ENCODE measurements around the gene B4GALT4. TPM values are rescaled to one million over a fixed set of nuclear protein-coding genes. Genes with fewer than 3 reads are reported as not detected.

The B4GALT4 gene
- total RNA-seq, 2 experiments from 2014 or later = 15.9 to 19.2 TPM

DNA sequence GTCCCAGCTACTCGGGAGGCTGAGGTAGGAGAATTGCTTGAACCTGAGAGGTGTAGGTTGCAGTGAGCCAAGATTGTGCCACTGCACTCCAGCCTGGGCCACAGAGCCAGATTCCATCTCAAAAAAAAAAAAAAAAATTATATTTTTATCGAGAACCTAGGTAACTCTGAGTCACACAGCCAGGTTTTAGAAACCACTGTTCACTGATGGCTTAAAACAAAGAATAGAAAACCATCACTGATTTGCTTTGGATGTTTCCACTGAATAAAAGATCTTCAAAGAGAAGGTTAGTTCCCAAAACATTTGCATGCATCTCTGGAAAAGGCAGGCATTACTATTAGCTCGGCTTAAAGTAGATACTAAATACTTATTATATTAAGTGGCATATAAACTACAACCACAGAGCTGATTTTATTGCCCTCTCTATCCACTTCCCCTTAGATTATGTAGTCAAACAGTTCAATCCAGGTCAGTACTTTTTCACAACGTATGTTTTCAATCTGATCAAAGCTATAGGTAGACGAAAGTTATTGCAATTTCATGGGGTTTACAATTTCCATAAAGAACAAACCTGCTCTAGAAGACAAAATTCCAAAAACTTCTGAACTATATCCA lies 1.4 kb downstream of the B4GALT4 start:
- CTCF ChIA-PET = interaction anchor here (0.7 to 0.8 kb wide), 4 partner anchors 51 to 82 kb away, joined by 3 to 5 read pairs (median 4); no protein-coding TSS in a partner anchor

DNA sequence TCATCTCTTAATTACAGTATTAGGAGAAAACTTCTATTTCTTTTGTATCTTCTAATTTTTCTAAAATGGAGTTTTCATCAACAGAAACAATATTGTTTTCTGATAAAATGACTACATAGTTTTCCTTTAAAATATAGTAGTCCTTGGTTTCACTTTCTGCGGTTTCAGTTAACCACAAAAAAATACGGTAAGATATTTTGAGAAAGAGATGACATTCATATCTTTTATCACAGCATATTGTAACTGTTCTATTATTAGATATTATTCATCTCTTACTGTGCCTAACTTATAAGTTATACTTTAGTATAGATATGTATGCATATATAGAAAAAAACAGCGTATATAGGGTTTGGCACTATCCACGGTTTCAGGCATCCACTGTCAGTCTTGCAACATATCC lies 2.3 kb downstream of the B4GALT4 start:
- ChIA-PET POLR2A (no interaction called here), CTCF (interaction anchor here (0.7 kb wide), 1 partner anchor 81 kb away, joined by 5 read pairs; no protein-coding TSS in a partner anchor)

More for the DNA sequence above, 1.4 kb downstream of the B4GALT4 start:
- POLR2A ChIA-PET = no interaction called here

DNA sequence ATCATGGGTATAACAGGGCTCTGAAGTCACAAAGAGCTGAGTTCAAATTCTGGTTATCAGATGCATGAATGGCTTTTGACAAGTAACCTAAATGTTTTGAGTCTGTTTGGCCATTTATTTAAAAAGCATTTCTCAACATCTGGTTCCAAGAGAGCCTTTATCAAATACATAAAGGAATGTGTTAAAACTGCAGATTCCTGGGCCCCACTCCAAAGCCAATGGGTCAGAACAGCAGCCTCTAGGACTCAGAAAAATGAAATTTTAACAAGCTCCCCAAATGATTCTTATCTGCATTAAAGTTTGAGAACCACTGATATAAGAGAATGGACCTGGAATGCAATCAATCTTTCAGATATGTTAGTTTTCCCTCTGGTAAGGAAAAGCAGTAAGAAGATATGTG lies 3.4 kb downstream of the B4GALT4 start:
- CTCF ChIA-PET = interaction anchor here (0.8 to 1.5 kb wide), 2 partner anchors 39 to 353 kb away, joined by 3 to 5 read pairs; no protein-coding TSS in a partner anchor
- POLR2A ChIA-PET = no interaction called here

DNA sequence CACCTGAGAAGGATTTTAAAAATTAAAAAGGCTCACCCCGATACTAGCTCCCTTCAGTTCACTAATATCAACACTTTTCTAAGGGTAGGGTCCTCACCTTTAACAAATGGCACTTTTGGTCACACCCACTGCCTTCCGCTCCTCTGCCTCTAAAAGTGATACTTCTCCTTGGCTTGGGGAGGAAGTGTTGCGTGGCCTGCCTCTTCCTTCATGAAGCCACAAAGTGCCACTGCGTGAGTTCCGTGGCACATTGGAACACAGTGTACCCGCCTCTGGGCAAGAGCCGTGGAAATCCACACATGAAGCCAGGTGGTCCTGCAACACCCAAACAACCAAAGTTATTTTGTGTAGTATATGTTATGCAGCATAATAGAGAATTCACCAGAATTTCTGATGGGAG lies 3.9 kb downstream of the B4GALT4 start:
- POLR2A ChIA-PET = no interaction called here
- CTCF ChIA-PET = interaction anchor here (1.5 kb wide), 1 partner anchor 40 kb away, joined by 3 read pairs; no protein-coding TSS in a partner anchor

DNA sequence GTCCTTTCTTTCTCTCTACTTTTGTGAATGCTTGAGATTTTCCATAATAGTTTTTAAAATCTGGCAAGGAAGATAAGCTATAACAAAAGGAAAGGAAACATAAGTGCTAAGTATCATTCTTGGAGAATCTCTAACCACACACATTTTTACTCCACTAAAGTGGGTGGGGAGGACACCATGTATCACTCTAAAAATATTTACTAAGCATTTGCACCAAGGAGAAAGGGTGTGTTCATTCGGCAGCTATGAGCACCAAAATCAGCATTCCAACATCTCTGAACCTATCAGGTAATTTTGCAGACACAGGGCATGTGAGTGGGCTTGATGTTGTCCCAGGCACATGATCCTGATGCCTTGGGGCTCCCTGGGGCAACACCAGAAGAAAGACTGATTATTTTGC lies 5.5 kb downstream of the B4GALT4 start:
- CTCF ChIA-PET = no interaction called here
- POLR2A ChIA-PET = no interaction called here

DNA sequence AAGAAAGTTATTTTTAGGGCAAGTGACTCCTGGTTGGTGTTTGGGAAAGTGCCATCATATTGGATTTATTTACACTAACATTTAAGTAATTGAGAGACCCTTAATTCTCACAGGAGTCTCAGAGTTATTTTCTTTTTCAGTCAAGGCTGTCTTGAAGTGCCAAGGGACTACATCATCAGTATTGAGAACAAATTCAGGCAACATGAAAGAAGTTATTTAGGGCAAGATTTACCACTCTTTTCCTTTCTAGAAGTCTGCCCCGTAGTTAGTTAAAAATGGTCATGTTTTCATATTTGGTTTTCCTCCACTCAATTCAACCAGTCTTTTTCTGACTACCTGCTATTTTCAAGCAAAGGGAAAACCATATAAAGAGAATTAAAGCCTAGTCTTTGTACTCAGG lies 6.1 kb downstream of the B4GALT4 start:
- POLR2A ChIA-PET = no interaction called here
- CTCF ChIA-PET = no interaction called here

DNA sequence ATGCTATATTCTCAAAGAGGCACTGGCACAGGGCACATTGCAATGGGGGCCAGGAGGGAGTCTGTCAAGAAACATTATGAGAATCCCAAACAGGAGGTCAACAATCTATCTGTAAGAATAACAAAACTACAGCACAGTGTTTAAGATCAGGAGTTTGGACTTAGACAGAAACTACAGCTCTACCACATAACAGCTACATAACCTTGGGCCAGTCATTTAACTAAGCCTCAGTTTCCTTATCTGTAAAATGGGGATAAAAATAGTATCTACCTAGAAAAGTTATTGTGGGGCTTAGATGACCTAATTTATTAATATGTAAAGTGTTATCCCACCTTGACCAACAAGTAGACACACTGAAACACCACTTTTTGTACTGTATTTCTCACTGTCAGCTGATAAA lies 9.9 kb downstream of the B4GALT4 start:
- ChIA-PET CTCF (no interaction called here), POLR2A (no interaction called here)

DNA sequence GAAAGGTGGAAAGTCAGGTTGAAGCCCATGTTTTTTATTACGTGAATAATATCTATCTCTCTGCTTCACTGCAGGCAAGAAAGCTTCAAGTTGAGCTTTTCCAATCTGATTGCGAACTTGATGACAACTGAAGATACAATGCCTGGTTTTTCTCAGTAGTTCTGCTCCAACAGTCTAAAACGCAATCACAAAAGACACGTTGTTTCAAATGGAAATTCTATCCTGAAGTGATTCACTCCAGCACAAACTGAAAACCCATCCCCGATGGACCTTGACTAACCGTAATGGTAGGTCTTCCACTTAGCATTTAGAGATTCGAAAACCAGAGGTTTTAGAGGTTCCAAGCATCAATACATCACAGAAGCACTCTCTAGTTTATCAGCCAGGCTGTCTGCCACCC lies 10.6 kb downstream of the B4GALT4 start:
- POLR2A ChIA-PET = no interaction called here
- CTCF ChIA-PET = no interaction called here

DNA sequence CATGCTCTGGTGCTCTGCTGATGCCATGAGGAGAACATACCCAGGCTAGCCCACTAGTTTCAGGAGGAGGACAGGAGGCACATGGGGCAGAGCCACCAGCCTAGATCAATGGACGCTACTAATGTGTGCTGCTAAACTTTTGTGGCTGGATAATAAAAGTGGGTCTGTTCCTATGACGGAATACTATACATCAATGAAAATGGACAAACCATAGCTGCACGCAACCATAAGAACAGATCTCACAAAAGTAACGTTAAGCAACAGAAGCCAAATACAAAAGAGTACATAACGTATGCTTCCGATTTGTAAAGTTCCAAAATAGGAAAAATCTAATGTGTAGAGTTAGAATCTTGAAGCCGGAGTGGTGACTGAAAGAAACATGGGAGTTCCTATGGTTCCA lies 11.5 kb downstream of the B4GALT4 start:
- ChIA-PET POLR2A (no interaction called here), CTCF (no interaction called here)

DNA sequence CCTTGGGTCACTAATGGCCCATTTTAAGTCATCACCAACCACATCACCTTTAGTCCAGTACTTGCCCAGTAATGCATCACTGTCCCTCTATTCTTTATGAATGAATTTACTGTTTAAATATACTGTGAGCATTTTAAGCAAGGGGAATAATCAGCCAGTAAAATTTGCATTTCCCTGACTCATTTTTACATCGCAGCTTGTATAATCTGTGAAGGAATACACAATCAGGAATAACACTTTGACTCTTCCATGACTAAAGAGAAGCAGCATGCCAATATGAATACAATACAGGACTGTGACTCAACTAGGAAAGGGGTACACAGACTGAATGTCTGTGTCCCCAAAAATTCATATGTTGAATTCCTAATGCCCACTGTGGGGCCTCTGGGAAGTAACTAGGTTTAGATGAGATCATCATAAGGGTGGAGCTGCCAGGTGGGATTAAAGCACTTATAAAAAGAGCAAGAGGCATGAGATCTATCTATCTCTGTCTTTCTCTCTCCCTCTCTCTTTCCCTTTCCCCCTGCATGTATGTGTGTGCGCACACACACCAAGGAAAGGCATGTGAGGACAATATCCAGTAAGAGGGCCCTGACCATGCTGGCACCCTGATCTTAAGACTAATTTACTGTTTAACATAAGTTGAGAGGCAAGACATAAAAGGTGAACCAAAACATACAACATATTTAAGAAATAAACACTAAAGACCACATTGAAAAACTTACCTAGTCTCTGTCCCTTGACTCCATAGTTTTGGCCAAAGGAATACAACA lies 12.1 kb downstream of the B4GALT4 start:
- ChIA-PET POLR2A (no interaction called here), CTCF (no interaction called here)

DNA sequence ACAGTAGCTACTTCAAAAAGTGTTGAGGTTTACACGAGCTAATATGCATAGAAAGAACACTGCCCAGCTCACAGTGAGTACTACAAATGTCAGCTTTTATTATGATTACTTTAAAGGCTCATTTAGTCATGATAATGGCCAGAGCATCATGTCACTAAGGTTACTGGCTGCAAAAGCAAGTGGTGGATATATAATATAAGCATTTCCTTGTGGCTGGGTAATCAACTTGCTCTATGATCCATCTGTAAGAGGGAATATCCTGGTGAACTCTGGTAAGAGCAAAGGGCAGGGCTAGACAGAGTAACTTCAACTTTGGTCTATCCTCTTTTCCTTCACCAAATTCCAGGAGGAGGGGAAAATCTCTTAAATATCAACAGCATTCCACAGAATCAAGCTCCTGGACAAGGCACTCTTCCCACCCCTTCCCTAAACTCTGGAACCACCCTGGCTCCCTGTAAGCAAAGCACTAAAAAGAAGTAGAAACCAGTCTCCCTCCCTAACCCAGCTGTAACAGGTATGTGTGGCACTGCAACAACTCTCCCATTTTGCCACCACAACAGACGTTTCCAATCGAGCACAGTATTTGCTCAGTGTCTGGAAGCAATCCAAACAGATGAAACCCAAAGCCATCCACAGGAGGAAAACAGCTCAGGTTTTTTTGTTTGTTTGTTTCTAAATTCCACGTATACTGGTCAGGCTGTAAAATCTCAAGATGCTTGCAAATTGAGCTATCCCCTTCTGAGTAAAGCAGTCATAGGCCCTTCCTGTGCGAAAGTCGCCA lies 13.4 kb downstream of the B4GALT4 start:
- CTCF ChIA-PET = interaction anchor here (1.0 kb wide), 1 partner anchor 343 kb away, joined by 5 read pairs; no protein-coding TSS in a partner anchor
- POLR2A ChIA-PET = no interaction called here

DNA sequence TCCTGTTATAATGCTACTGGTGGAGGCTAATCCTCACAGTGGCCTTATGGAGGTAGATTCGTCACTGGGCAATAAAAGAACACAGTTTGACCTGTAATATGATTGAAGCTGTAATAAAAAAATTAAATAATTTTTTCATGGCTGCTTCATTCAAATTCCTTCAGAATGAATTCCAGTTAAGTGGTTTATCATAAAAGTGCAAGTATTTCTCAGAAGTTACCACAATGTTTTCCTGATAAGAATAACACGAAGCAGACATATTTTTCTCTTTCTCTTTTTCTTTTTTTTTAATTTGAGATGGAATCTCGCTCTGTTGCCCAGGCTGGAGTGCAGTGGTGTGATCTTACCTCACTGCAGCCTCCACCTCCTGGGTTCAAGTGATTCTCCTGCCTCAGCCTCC lies 15.6 kb downstream of the B4GALT4 start:
- ChIA-PET POLR2A (no interaction called here), CTCF (interaction anchor here (0.6 to 1.4 kb wide), 3 partner anchors 16 to 188 kb away, joined by 3 read pairs; partner anchors contain the start of gene B4GALT4)

DNA sequence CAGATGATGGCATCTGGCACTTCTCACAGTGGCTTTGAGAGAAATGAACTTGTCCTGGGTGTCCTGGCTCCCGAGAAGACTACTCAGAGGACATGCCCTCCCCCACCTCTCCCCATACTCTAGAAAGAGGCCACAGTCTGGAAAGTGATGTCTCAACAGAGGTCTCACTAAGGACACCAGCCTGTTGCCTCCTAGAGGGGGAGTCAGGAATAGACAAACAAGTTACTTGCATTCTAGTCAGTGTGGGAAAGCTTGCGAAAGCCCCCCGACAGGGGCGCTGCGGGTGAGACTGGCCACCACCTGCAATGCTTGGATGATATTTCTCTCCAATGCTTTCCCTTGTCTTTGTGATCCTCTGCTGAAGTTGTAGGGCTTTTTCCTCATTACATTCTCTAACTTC lies 17.2 kb downstream of the B4GALT4 start:
- ChIA-PET POLR2A (no interaction called here), CTCF (no interaction called here)

DNA sequence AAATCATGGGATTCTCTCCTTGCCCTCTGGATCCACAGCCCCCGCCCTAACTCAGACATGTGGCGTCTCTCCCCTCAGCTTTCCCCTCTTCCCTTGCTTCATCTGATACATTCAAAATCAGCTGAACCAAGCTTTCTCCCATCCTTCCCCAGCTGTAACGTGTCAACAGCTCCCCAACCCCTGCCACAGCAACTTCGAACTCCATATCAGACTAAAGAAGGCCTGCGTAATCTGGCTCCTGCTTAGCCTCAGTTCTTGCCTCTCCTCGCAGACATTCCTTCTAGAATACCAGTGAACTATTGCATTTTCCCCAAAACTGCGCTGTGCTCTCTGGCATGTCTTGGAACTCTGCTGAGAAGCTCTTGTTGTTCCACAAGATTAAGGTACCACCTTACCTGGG lies 18.3 kb downstream of the B4GALT4 start:
- ChIA-PET CTCF (no interaction called here), POLR2A (no interaction called here)

DNA sequence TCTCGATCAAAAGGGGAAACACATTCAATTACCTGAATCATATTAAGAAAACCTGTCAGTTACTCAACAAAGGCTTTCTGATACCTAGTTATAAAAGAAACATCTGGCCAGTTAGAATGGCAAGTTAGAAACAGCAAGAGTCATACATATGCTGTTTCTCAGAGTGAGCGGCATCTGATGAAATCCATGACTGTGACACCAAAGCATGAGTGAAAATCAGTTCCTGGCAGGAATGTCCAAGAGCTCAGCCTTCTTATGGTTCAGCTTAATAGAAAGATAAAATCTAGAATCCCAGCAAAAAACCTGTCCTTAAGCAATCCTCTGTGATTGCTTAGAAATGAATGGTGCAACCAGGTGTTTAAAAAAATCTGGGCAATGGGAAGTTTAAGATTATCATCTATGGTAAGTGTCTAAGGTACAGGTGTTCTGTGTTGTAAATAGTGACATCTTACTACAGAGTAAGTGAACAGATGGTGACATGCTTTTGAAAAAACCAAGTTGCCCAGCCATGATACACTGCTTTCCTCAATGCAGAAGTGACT lies 18.8 kb downstream of the B4GALT4 start:
- POLR2A ChIA-PET = no interaction called here

DNA sequence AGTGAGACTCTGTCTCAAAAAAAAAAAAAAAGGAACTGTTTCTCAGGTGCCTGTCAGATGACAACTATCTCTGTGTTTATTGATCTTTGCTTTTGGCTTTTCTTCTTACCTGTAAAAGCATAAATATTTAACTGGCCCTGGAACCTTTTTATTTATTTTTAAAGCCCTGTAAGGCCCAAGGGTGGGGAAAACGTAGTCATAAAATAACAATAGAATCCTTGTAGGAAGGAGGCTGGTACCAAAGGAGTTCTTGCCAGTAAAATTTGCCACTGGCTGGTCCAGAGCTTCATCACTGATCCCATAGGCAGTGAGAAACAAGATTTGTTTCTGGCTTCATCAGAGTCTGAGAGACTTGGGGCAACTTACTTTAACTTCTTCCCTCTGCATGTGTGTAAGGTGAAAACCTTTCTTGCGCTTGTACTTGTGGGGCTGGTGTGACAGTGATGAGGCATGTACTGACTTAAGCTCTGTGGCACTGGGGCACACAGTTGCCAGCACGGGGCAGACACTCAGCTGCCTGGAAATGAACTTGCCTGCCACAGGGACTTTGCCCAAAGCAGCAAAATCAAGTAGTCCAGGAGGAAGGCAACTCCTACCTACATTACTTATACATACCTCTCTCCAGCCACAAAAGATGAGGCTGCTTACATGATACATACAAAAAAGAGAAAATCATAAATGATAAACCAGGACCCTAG lies 19.6 kb downstream of the B4GALT4 start:
- ChIA-PET POLR2A (no interaction called here), CTCF (no interaction called here)

More for the DNA sequence above, 18.8 kb downstream of the B4GALT4 start:
- CTCF ChIA-PET = no interaction called here

DNA sequence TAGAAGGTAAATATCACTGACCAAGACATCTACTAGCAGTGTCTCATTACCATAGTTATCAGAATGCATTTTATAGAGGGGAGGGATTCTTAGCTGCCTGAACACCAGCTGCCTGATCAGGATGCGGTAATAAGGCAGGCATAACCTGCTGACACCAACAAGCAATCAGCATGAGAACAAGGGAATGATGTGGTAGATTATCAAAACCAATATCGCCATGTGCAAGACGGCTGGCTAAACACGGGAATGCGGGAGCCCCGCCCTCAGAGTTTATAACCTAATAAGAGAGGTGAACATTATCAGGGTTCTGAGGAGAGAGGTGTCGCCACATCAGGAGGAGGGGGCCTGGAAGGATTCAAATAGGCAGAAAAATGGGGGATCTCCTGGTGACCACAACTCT lies 20.5 kb downstream of the B4GALT4 start:
- CTCF ChIA-PET = interaction anchor here (1.6 kb wide), 1 partner anchor 21 kb away, joined by 5 read pairs; the partner anchor contains the start of gene B4GALT4
- POLR2A ChIA-PET = no interaction called here

DNA sequence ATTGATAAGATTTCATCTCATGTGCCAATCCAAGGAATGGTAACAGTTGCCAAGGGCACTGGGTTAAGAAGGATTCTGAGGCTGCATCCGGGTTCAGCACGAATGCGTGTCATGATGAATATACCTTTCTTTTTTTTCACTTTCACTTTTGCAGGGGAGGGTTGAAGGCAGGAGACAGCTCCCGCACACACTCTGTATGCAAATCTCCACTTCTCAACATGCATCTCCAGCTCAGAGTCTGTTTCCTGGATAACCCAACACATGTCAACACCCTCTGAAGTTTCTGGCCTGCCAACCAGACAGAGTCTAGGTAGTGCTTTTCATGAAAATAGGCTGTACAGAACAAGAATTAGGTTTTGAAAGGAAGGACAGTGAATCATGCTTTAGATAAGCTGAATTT lies 21.6 kb downstream of the B4GALT4 start:
- POLR2A ChIA-PET = no interaction called here
- CTCF ChIA-PET = interaction anchor here (1.6 kb wide), 1 partner anchor 22 kb away, joined by 5 read pairs; the partner anchor contains the start of gene B4GALT4

DNA sequence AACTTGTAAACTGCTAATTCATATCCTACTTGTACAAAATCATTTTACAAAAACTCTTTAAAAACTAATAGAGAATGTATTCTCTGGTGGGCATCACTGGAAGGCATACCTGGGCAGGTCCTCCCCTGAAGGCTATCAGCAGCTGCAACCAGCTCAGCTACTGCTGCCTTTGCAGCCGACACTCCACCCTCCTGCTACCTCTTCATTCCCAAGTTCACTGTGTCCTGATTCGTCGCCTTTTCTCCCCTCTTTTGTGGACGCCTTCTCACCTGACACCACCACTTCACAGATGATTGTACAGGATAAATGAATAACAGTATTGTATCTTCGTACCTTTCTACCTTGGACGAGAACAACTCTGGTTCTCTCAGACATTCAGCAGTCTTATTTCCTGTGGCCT lies 28.9 kb downstream of the B4GALT4 start:
- POLR2A ChIA-PET = no interaction called here
- CTCF ChIA-PET = interaction anchor here (1.6 kb wide), 1 partner anchor 30 kb away, joined by 5 read pairs; no protein-coding TSS in a partner anchor

DNA sequence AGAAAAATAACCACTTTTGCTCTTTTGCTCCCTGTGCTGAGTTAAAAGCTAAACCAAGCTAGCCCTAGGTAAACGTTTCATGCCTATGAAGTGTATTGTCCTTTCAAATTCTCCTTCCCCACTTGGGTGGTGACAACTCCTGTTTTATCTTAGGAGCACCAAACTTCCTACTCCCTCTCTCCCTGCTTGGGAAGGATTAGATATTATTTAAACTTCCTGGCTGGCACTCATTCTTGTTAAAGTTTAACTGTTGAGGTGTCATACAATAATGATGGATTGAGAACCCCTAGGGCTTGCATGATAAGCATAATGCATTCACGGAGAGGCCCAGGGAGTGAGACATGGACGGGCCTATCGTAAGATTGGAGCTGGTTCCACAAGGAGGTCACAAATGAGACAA lies 29.5 kb downstream of the B4GALT4 start:
- CTCF ChIA-PET = interaction anchor here (1.6 kb wide), 1 partner anchor 30 kb away, joined by 5 read pairs; no protein-coding TSS in a partner anchor
- POLR2A ChIA-PET = no interaction called here
